DOHH2 (cell line): Measurements from ENCODE around the gene FRS3.

Source experiments
- H3F3A ChIP-seq: fragments of 200-600 bp; sonication (generic), shearing (Covaris generic); 2 replicates; pipeline ENCODE4 v1.6.0; 2016; ENCODE audit warnings: antibody characterized with exemption, mild to moderate bottlenecking; ENCODE audit not compliant: control insufficient read depth, insufficient read depth
- H3K27ac ChIP-seq: fragments of 200-600 bp; sonication (generic); 2 replicates; pipeline ENCODE4 v1.5.1; 2014; ENCODE audit warnings: low read depth, mild to moderate bottlenecking, low read length, moderate library complexity
- H3K27me3 ChIP-seq: fragments of 200-600 bp; sonication (generic); 2 replicates; pipeline ENCODE4 v1.6.1; 2014; ENCODE audit warnings: mild to moderate bottlenecking, low read length, mixed read lengths; ENCODE audit not compliant: control insufficient read depth
- H3K36me3 ChIP-seq: fragments of 200-600 bp; sonication (generic); 2 replicates; pipeline ENCODE4 v1.6.1; 2014; ENCODE audit warnings: mild to moderate bottlenecking, low read length, moderate library complexity, mixed read lengths; ENCODE audit not compliant: control insufficient read depth
- H3K4me1 ChIP-seq: fragments of 200-600 bp; sonication (generic); 2 replicates; pipeline ENCODE4 v1.6.1; 2014; ENCODE audit warnings: mild to moderate bottlenecking, low read length, mixed read lengths; ENCODE audit not compliant: control insufficient read depth
- H3K4me2 ChIP-seq: fragments of 200-600 bp; sonication (generic); 2 replicates; pipeline ENCODE4 v1.6.0; 2014; ENCODE audit warnings: mild to moderate bottlenecking, low read length, moderate library complexity
- H3K4me3 ChIP-seq: fragments of 200-600 bp; sonication (generic); 2 replicates; pipeline ENCODE4 v1.5.1; 2014; ENCODE audit warnings: mild to moderate bottlenecking, low read length, mixed read lengths
- H3K79me2 ChIP-seq: fragments of 200-600 bp; sonication (generic); 2 replicates; pipeline ENCODE4 v1.6.1; 2014; ENCODE audit warnings: mild to moderate bottlenecking, low read length, mixed read lengths; ENCODE audit not compliant: control insufficient read depth
- H3K9me2 ChIP-seq: fragments of 200-600 bp; sonication (generic); replicated peaks from 2 replicates; pipeline ENCODE4 v1.6.1; 2014; ENCODE audit warnings: mild to moderate bottlenecking, low read length, mixed read lengths; ENCODE audit not compliant: control insufficient read depth
- H3K9me3 ChIP-seq: fragments of 200-600 bp; sonication (generic); 2 replicates; pipeline ENCODE4 v1.6.1; 2014; ENCODE audit warnings: antibody characterized with exemption, low read length, mixed read lengths; ENCODE audit not compliant: control insufficient read depth, insufficient read depth
- H4K20me1 ChIP-seq: fragments of 200-600 bp; sonication (generic); 2 replicates; pipeline ENCODE4 v1.6.0; 2014; ENCODE audit warnings: low read depth, mild to moderate bottlenecking, antibody characterized with exemption, low read length, moderate library complexity; ENCODE audit not compliant: control insufficient read depth, insufficient read depth
- EZH2phosphoT487 ChIP-seq: fragments of 200-600 bp; sonication (generic); IDR thresholded peaks from 2 replicates; pipeline ENCODE4 v1.6.1; 2017; ENCODE audit warnings: borderline replicate concordance, mild to moderate bottlenecking, antibody characterized with exemption, low read length, moderate library complexity, mixed read lengths
- TF ChIP-seq, protein P1 (sequence below): fragments of 200-600 bp; sonication (generic); IDR thresholded peaks from one replicate; pipeline ENCODE4 v1.5.1; 2014; ENCODE audit warnings: antibody characterized with exemption, mild to moderate bottlenecking, low read depth, low read length; ENCODE audit not compliant: poor library complexity, severe bottlenecking

FRS3 gene

DNA sequence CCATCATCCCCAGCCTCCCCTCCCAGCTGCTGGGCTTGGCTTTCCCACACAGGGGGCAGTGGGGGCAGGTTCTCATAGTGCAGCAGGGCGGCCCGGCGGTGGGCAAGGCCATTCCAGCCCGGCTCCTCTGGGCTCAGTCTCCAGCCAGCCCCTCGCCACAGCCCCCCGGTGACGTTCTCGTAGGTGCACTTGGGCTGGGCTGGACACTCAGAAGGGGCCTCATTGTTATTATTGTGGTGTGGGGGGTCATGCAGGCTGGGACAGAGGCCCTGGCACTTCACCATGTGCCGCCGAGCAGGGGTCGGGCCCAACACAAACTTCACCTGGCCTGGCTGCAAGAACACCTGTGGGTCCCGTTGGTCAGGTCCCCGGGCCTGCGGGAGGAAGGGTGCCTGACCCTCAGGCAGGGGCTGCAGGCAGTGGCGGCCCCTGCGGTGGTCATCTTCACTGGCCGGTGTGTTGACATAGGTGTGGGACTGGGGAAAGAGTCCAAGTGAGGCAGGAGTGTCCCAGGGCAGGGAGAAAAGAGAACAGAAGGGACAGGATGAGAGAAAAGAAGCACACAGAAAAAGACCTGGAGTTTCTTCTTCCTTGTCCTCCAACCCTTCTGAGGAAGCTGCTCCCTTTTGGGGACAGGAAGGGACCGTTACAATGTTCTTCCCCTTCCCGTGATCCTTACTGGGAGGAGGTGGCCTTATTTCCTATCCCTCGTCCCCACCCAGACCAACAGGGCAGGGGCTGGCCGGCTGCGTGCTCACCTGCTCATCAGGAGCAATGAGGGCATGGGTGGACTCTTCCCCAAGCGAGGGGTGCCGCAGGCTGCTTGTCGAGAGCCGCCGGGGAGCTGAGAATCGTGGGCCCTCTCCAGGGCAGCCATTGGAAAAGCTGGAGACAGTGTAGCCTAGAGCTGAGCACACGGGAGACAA, 8.4 kb downstream of the FRS3 start:
- no peaks in the 10 kb centered on the region for H3K9me2 ChIP-seq
- H3K4me3 ChIP-seq: no peak overlapping the region
- no peaks in the 10 kb centered on the region for H3F3A ChIP-seq
- H3K27ac ChIP-seq: no peak overlapping the region
- no peak overlapping the region for H3K4me2 ChIP-seq
- no peaks in the 10 kb centered on the region for H3K79me2 ChIP-seq
- H3K9me3 ChIP-seq: no peaks in the 10 kb centered on the region
- H4K20me1 ChIP-seq: no peaks in the 10 kb centered on the region
- H3K27me3 ChIP-seq: no peaks in the 10 kb centered on the region
- TF ChIP-seq EZH2phosphoT487: no peak
- TF ChIP-seq, protein P1, sequence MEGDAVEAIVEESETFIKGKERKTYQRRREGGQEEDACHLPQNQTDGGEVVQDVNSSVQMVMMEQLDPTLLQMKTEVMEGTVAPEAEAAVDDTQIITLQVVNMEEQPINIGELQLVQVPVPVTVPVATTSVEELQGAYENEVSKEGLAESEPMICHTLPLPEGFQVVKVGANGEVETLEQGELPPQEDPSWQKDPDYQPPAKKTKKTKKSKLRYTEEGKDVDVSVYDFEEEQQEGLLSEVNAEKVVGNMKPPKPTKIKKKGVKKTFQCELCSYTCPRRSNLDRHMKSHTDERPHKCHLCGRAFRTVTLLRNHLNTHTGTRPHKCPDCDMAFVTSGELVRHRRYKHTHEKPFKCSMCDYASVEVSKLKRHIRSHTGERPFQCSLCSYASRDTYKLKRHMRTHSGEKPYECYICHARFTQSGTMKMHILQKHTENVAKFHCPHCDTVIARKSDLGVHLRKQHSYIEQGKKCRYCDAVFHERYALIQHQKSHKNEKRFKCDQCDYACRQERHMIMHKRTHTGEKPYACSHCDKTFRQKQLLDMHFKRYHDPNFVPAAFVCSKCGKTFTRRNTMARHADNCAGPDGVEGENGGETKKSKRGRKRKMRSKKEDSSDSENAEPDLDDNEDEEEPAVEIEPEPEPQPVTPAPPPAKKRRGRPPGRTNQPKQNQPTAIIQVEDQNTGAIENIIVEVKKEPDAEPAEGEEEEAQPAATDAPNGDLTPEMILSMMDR: no peak
- no peaks in the 10 kb centered on the region for H3K4me1 ChIP-seq
- peaks cover 24% of the 10 kb centered on the region for H3K36me3 ChIP-seq

DNA sequence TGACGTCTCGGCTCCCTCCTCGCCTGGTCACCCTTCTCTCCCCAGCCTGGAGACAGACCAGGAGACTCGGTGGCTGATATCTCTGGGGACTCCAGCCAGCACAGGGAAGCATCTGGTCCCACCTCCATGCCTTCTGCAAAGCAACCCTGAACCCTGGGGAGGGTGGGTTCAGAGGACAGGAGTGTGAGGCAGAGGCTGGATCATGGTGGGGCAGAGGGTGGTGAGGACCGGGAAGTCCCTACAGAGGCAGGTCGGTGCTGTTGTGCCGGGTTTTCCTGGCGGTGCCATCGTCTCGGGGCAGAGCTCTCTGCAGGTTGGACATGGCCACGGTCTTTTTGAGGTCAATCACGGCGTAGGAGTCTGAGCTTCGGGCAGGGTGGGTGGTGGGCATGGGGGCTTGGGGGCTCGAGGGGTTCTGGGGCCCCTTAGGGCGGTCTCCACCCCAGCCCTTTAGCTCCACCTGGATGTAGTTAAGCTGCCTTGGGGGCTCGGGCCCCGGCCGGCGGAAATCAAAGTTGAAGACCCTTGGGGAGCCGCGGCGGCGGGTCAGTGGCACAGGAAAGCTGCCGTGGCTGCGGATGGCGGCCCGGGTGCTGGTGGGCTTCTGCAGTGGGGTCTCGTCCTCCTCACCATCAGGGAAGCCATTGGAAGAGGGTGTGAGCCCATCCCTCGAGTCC, 9.2 kb downstream of the FRS3 start:
- Histone ChIP-seq H3F3A (no peaks in the 10 kb centered on the region), H3K4me1 (no peaks in the 10 kb centered on the region), H3K9me3 (no peaks in the 10 kb centered on the region), H3K4me3 (no peak overlapping the region), H3K9me2 (no peaks in the 10 kb centered on the region), H3K27ac (no peak overlapping the region), H3K27me3 (no peaks in the 10 kb centered on the region), H3K79me2 (no peaks in the 10 kb centered on the region), H3K36me3 (peaks cover 21% of the 10 kb centered on the region), H3K4me2 (no peak overlapping the region), H4K20me1 (no peaks in the 10 kb centered on the region)
- TF ChIP-seq, protein P1: no peak
- no peak for TF ChIP-seq EZH2phosphoT487

DNA sequence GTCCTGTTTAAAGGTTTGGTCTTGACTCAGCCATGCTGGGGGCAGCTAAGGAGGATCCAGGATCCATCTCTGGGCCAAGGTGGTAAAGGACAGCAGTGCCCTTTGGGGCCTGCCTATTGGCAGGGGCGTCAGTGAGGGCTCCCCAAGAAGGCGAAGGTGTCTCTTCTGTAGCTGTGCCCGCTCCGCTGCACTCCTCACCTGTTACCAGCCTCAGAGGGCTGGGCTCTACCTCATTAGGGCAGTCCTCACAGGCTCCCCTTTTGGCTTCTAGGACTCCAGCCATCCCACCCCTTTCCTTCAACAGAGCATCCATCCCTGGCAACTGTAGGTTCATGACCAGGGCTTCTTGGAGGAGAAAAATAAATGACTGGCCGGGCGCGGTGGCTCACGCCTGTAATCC, 10.3 kb downstream of the FRS3 start:
- TF ChIP-seq, protein P1: no peak
- no peak for TF ChIP-seq EZH2phosphoT487
- Histone ChIP-seq H4K20me1 (no peaks in the 10 kb centered on the region), H3K9me3 (no peaks in the 10 kb centered on the region), H3K4me2 (no peak overlapping the region), H3K27me3 (no peaks in the 10 kb centered on the region), H3K9me2 (no peaks in the 10 kb centered on the region), H3K4me3 (no peak overlapping the region), H3F3A (no peaks in the 10 kb centered on the region), H3K4me1 (no peaks in the 10 kb centered on the region), H3K79me2 (no peaks in the 10 kb centered on the region), H3K36me3 (peaks cover 14% of the 10 kb centered on the region), H3K27ac (no peak overlapping the region)
